ENCODE measurements around the gene GMPPB.

- TF ChIP-seq, protein P1, sequence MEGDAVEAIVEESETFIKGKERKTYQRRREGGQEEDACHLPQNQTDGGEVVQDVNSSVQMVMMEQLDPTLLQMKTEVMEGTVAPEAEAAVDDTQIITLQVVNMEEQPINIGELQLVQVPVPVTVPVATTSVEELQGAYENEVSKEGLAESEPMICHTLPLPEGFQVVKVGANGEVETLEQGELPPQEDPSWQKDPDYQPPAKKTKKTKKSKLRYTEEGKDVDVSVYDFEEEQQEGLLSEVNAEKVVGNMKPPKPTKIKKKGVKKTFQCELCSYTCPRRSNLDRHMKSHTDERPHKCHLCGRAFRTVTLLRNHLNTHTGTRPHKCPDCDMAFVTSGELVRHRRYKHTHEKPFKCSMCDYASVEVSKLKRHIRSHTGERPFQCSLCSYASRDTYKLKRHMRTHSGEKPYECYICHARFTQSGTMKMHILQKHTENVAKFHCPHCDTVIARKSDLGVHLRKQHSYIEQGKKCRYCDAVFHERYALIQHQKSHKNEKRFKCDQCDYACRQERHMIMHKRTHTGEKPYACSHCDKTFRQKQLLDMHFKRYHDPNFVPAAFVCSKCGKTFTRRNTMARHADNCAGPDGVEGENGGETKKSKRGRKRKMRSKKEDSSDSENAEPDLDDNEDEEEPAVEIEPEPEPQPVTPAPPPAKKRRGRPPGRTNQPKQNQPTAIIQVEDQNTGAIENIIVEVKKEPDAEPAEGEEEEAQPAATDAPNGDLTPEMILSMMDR (IDR thresholded peaks at IDR 0.05; ENCODE audit: low read length), result no peak
- no peak for TF ChIP-seq EZH2 (optimal IDR thresholded peaks at IDR 0.05; ENCODE audit: low read depth, low read length)
These were observed 1.6 kb downstream of the GMPPB start for GRCh38 chr3:49721896-49722781.

Measured in MM.1S (cell line).